Measurements from ENCODE around the gene SRR. TPM values are rescaled to one million over a fixed set of nuclear protein-coding genes. Genes with fewer than 3 reads are reported as not detected.

The SRR gene
- total RNA-seq, 3 donors from 2014 or later (not counting 1 experiment from before 2014, with no cell fraction given) = 6.4 to 11.1 (median 7.9) TPM

DNA sequence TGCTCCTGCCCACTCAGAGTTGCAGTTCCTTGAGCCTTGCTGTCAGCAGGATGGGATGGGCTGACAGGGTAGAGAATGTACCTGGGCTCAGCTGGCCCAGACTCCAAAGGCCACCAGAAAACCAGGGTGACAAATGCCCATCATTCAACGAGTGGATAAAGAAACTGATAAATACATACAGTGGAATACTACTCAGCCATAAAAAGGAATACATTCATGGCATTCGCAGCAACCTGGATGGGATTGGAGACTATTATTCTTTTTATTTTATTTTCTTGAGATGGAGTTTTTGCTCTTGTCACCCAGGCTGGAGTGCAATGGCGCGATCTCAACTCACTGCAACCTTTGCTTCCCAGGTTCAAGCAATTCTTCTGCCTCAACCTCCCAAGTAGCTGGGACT, 53.5 kb downstream of the SRR start:
- 96% methylated on average over 3 of the region's 4 CpGs for WGBS (ENCODE audit: insufficient coverage)

DNA sequence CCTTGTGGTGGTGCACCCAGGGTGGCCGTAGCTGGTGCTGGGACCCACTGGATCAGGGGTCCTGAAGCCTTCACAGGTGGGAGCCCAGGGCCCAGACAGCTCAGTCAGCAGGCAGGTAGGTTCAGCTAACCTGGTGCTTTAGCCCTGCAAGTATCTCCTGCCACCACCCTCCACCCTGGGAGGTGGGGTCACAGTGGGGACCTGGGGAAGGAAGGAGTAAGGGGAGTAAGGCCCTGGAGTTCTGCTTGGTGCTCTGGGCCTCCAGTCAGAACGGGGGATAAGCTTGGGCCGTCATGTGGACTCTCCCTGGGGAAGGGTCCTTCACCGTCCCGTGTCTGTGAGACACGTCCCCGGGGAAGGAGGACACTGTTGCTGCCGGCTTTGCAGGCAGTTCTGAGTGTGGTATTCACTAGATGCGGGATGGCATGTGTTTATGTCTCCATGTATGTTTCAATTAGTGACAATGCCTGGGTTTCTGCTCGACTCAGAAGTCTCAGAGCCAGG, 54.2 kb downstream of the SRR start:
- Mint-ChIP-seq H3K27ac (no peak overlapping the region), H3K4me1 (peaks cover 13 to 15% of the 10 kb centered on the region in 2 donors), H3K36me3 (no peaks in the 10 kb centered on the region), H3K9me3 (no peaks in the 10 kb centered on the region), H3K27me3 (ENCODE audit: low read depth in 2 of 2) (no peaks in the 10 kb centered on the region), H3K4me3 (no peak overlapping the region)
- intact Hi-C loops (cut with micrococcal nuclease) = no loop called here
- no peak for DNase-seq
- Histone ChIP-seq H3K27ac (ENCODE audit: low read length) (no peak overlapping the region), H3K36me3 (ENCODE audit: control insufficient read depth, insufficient read depth, low read length) (peaks cover 3% of the 10 kb centered on the region), H3K27me3 (ENCODE audit: control insufficient read depth, insufficient read depth, low read length) (no peaks in the 10 kb centered on the region), H3K9me3 (ENCODE audit: control insufficient read depth, insufficient read depth, low read length) (no peaks in the 10 kb centered on the region), H3K4me3 (ENCODE audit: low read length) (no peak overlapping the region), H3K4me1 (ENCODE audit: control insufficient read depth, insufficient read depth, low read length) (peaks cover 14% of the 10 kb centered on the region)
- 97% methylated on average over 10 of the region's 10 CpGs for WGBS (ENCODE audit: insufficient coverage)
- TF ChIP-seq, protein P1, sequence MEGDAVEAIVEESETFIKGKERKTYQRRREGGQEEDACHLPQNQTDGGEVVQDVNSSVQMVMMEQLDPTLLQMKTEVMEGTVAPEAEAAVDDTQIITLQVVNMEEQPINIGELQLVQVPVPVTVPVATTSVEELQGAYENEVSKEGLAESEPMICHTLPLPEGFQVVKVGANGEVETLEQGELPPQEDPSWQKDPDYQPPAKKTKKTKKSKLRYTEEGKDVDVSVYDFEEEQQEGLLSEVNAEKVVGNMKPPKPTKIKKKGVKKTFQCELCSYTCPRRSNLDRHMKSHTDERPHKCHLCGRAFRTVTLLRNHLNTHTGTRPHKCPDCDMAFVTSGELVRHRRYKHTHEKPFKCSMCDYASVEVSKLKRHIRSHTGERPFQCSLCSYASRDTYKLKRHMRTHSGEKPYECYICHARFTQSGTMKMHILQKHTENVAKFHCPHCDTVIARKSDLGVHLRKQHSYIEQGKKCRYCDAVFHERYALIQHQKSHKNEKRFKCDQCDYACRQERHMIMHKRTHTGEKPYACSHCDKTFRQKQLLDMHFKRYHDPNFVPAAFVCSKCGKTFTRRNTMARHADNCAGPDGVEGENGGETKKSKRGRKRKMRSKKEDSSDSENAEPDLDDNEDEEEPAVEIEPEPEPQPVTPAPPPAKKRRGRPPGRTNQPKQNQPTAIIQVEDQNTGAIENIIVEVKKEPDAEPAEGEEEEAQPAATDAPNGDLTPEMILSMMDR (IDR thresholded peaks at IDR 0.05) = no peak
- no peak for ATAC-seq

More for the DNA sequence above, 53.5 kb downstream of the SRR start:
- TF ChIP-seq, protein P1 (IDR thresholded peaks at IDR 0.05) = no peak
- peaks cover 13 to 18% of the 10 kb centered on the region in 2 donors for H3K4me1 Mint-ChIP-seq
- Histone ChIP-seq H3K27ac (ENCODE audit: low read length) (no peak overlapping the region), H3K27me3 (ENCODE audit: control insufficient read depth, insufficient read depth, low read length) (no peaks in the 10 kb centered on the region), H3K9me3 (ENCODE audit: control insufficient read depth, insufficient read depth, low read length) (no peaks in the 10 kb centered on the region), H3K36me3 (ENCODE audit: control insufficient read depth, insufficient read depth, low read length) (peaks cover 3% of the 10 kb centered on the region), H3K4me1 (ENCODE audit: control insufficient read depth, insufficient read depth, low read length) (peaks cover 16% of the 10 kb centered on the region), H3K4me3 (ENCODE audit: low read length) (no peak overlapping the region)
- H3K36me3 Mint-ChIP-seq = no peaks in the 10 kb centered on the region
- no peaks in the 10 kb centered on the region for H3K9me3 Mint-ChIP-seq
- no peak for DNase-seq
- H3K4me3 Mint-ChIP-seq = no peak overlapping the region
- H3K27ac Mint-ChIP-seq = no peak overlapping the region
- no peaks in the 10 kb centered on the region for H3K27me3 Mint-ChIP-seq (ENCODE audit: low read depth in 2 of 2)
- intact Hi-C loops (cut with micrococcal nuclease) = no loop called here
- ATAC-seq = no peak

DNA sequence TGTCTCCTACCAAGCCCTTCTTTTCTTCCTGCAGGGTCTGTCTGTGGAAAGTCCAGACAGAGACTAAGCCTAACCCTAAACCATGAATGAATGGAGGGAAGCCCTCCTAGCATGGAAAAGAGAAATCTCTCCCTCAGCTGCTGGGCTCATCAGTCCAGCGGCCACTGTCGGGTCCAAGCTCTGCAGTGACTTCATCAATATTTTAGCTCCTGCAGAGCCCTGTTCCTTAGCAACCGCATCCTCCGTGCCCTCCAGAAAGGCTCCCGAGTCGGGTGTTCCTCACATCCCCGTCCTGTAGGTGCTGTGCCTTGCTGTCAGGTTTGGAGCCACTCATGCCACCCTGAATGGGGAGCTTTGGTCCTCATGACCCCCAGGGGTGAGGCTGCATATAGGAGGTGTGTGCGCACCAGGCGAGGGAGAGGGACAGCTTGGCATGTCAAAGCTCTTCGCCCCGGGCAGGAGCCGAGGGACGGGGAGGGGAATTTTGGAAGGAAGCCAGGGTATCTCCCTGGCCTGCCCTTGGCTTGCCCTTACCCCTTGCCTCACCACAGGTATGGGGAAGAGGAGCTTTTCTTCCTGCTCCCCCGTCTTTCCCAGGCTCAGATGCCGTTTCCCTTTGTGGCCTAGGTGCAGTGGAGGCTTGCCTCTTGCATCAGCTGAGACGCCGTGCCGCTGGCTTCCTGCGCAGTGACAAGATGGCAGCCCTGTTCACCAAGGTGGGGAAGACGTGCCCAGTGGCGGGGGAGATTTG, 57.4 kb downstream of the SRR start:
- Histone ChIP-seq H3K27ac (ENCODE audit: low read length) (no peak overlapping the region), H3K4me3 (ENCODE audit: low read length) (no peak overlapping the region), H3K9me3 (ENCODE audit: control insufficient read depth, insufficient read depth, low read length) (no peaks in the 10 kb centered on the region), H3K36me3 (ENCODE audit: control insufficient read depth, insufficient read depth, low read length) (peaks cover 12% of the 10 kb centered on the region), H3K4me1 (ENCODE audit: control insufficient read depth, insufficient read depth, low read length) (no peaks in the 10 kb centered on the region), H3K27me3 (ENCODE audit: control insufficient read depth, insufficient read depth, low read length) (no peaks in the 10 kb centered on the region)
- whole genome bisulfite sequencing (ENCODE audit: insufficient coverage) = 90% methylated on average over 21 of the region's 21 CpGs
- Mint-ChIP-seq H3K36me3 (no peaks in the 10 kb centered on the region), H3K9me3 (no peaks in the 10 kb centered on the region), H3K4me1 (no peaks in the 10 kb centered on the region), H3K4me3 (no peak overlapping the region), H3K27ac (no peak overlapping the region), H3K27me3 (ENCODE audit: low read depth in 2 of 2) (no peaks in the 10 kb centered on the region)
- ATAC-seq = no peak
- intact Hi-C loops (cut with micrococcal nuclease) = no loop called here
- TF ChIP-seq, protein P1 (IDR thresholded peaks at IDR 0.05) = no peak
- DNase-seq = no peak
